Fibroblast of villous mesenchyme (primary cell): ENCODE measurements around the gene CGB7. TPM values are rescaled to one million over a fixed set of nuclear protein-coding genes. Genes with fewer than 3 reads are reported as not detected.
A peak's percentile ranks its signal among the peaks of the same experiment; 100 is the strongest.

Source experiments
- DNase-seq: peaks from one replicate; pipeline ENCODE4 v3.0.0-alpha.2; 2010; ENCODE audit warnings: low read depth
- H3K4me3 ChIP-seq: 2 replicates; pipeline ENCODE4 v1.5.1; 2011; ENCODE audit warnings: low read depth, mild to moderate bottlenecking, low read length
- total RNA-seq: library from RNA; depleted of rRNA; stranded (reverse); fragments of >200 nt; gene quantifications from 2 replicates; pipeline ENCODE4 v1.2.3, GENCODE V29; 2012
- TF ChIP-seq, protein P1 (sequence below): IDR thresholded peaks from 2 replicates; pipeline ENCODE4 v1.5.1; 2012; ENCODE audit warnings: low read depth, mild to moderate bottlenecking, low read length; ENCODE audit not compliant: insufficient read depth

The CGB7 gene
- total RNA-seq: under 0.01 and 0.32 TPM in 2 replicates

DNA sequence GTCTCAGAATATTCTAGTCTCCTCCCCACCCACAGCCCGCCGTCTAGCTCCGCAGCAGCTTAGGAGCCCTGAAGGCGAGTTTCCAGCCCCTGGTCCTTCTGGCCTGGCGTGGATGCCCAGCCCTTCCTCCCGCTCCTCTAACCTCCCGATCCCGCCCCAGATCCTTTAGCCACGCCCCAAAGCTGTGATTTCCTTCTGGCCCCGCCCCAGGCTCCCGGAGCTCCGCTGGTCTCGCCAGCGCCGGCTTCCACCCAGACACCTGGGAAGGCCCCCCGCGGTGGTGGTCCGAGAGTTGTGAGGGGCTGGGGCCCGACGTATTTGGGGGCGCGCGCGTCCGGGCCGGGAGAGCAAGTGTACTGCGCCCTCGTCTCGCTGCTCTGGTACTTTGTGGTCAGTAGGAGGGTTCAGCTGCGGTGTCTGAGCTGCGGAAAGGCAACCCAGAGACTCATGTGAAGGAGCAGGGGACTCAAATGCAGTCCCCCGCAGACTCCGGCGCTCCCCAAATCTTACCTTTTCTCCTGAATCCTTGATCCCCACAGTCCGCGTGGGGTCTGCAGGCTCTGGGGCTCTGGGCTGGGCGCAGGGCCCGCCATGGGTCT is at the start of gene CGB7:
TSS of gene CGB7 (minus strand) at position 114 of the 599 bp plus-strand sequence. CDS start 2,374 bp downstream, outside the sequence.
- H3K4me3 ChIP-seq: peak within 1 kb of the TSS; percentile 61
- DNase-seq: peak; percentile 48
- TF ChIP-seq, protein P1, sequence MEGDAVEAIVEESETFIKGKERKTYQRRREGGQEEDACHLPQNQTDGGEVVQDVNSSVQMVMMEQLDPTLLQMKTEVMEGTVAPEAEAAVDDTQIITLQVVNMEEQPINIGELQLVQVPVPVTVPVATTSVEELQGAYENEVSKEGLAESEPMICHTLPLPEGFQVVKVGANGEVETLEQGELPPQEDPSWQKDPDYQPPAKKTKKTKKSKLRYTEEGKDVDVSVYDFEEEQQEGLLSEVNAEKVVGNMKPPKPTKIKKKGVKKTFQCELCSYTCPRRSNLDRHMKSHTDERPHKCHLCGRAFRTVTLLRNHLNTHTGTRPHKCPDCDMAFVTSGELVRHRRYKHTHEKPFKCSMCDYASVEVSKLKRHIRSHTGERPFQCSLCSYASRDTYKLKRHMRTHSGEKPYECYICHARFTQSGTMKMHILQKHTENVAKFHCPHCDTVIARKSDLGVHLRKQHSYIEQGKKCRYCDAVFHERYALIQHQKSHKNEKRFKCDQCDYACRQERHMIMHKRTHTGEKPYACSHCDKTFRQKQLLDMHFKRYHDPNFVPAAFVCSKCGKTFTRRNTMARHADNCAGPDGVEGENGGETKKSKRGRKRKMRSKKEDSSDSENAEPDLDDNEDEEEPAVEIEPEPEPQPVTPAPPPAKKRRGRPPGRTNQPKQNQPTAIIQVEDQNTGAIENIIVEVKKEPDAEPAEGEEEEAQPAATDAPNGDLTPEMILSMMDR: no peak

DNA sequence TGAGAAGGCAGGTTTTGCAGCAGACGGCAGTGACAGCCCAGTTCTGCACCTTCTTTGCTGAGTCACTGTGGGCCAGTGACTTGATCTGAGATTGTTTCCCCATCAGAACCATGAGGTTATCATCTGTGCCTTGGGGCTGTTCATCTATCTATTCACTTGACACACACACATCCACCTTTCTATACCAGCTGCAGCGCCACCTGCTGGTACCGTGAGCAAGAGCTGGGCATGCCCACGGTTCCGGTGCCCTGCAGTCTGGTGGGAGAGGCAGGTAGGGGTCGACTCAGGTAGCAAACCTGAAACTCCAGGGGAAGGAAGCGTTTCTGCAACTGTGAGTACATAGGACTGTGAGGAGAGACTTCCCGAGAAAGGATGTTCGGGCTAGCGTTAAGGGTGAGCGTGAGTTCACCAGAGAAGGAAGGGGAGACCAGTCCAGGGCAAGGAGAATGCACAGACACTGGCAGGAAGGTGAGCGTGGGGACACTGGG is 49.1 kb upstream of the CGB7 start:
- H3K4me3 ChIP-seq: no peak overlapping the region
- peak; percentile 51 for DNase-seq
- TF ChIP-seq, protein P1: peak; percentile 88

DNA sequence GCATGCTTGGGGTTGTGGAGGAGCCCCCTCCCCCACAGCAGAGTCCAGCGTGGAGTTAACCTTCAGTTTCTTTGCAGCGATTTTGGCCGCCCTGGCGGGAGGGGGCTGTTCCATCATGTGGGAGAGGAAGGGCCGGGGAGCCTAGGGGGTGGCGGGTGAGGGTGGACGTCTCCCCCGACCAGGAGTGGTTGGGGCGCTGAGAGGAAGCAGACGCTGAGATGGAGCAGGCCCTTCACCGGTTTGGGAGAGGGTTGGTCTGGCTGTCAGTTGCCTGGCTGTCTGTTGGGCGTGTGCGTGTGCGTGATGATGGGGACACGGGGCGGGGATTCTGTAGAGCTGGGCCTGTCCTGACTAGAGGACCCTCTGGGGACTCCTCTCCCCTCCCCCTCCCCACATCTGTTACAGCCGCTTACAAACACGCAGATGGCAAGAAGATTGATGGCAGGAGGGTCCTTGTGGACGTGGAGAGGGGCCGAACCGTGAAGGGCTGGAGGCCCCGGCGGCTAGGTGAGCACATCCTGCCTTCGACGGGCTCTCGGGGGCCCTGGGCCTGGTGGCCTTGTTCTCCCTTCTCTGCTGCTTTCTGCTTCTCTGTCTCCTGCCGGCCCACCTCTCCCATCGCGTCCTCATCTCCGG is 46.8 kb upstream of the CGB7 start:
- no peak for DNase-seq
- TF ChIP-seq, protein P1: no peak
- H3K4me3 ChIP-seq: no peak overlapping the region

DNA sequence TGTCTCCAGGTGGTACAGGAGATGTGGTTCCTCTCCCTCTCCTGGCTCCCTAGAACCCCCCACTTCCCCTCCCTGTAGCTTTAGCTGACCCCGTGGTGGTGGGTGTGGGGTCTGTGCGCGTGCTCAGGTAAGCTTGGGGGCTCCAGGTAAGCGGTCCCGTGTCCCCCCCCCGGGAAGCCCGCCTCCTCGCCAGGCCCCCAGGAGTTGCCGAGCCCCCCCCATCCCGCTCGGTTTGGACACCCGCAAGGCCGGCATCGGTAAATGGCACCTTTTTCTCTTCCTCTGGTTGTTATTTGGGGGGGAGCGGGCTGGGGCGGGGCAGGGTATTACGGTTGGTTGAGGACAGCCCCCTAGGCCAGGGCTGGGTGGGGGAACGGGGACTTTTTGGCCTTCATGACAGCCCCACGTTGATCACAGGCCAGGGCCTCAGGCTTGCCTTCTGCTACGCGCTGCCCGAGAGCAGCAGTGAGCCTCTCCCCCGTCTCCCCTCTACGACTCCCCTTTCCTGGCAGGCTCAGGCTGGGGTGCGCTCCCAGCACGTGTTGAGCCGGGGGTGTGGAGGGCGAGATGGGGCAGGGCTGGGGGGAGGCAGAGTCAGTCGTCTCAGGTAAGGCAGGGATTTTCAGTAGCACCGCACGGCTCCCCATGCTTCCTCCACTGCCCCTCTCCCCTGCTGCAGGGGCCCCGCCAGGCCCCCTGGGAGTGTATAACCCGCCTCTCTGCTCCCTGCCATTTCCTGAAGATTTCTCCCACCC is 46.0 kb upstream of the CGB7 start:
- no peak overlapping the region for H3K4me3 ChIP-seq
- DNase-seq: no peak
- TF ChIP-seq, protein P1: no peak

DNA sequence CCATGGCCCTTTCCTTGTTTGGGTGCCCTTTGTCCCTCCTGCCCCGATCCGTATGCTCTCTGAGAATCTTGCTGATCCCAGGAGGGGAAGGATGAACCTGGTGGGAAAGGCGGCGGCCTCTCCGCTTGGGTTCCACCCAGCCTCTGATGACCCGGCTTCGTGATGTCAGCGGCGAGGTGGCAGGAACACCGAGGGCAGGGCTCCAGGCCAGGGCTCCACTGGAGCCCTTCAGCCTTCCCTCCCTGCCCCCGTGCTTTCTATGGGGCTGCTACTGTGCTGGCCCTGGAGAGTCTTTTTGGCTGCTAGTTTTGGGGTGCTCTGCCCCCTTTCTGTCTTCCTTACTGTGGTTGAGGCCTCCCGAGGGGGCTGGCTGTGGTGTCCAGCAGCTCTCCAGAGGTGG is 44.8 kb upstream of the CGB7 start:
- TF ChIP-seq, protein P1: no peak
- no peak for DNase-seq
- H3K4me3 ChIP-seq: no peak overlapping the region

DNA sequence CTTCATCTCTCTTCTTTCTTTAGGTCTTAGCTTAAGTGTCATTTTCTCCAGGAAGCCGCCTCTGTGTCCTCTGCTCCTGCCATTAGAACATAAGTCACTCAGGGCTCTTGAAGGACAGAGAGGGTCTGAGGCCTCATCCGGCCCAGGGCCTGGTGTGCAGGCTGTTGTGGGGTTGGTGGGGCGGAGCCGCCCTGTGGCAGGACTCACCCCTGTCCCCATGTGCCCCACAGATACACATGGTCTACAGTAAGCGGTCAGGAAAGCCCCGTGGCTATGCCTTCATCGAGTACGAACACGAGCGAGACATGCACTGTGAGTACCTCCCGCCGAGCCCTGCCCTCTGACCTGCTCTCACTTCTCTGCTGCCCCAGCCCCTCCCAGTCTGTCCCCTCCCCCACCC is 43.6 kb upstream of the CGB7 start:
- DNase-seq: no peak
- no peak overlapping the region for H3K4me3 ChIP-seq
- TF ChIP-seq, protein P1: no peak
